HepG2 (cell line): ENCODE results near the gene MCOLN1. TPM values are rescaled to one million over a fixed set of nuclear protein-coding genes. Genes with fewer than 3 reads are reported as not detected.

ENCODE experiments used
- ATAC-seq: fragments of 200-7000 bp; cut with Tn5 transposase; 3 replicates; pipeline ENCODE4 v1.9.1; 2020; ENCODE audit warnings: mild to moderate bottlenecking, moderate library complexity
- BruUV-seq: library from RNA; stranded (reverse); fragments of 400-500 nt; replicated peaks from 2 replicates; lab custom pipeline; 2021; lab: Mats Ljungman, UMichigan
- CTCF ChIA-PET: fragments of 300-600 bp; formaldehyde crosslinking; extraction: SDS; loops from one replicate; lab custom pipeline; 2021; ENCODE audit warnings: low total read pairs, inconsistent platforms, low intra/inter-chr PET ratio; lab: Yijun Ruan, JAX
- POLR2A ChIA-PET: fragments of 350-600 bp; sonication (Branson Sonifier 250); formaldehyde crosslinking; loops from one replicate; lab custom pipeline; 2020; ENCODE audit warnings: antibody characterized with exemption, inconsistent platforms; lab: Yijun Ruan, JAX
- DNase-seq: peaks from one replicate; pipeline ENCODE4 v3.0.0-alpha.2; 2015; ENCODE audit warnings: low spot score
- FAIRE-seq: peaks from 3 replicates; lab custom pipeline; 2011; peaks lifted over from hg19 to GRCh38; lab: Jason Lieb, UNC
- H2AFZ ChIP-seq: one replicate; pipeline ENCODE4 v1.6.1; 2011; ENCODE audit warnings: low read length, inconsistent platforms
- H3K27ac ChIP-seq: fragments of 300-600 bp; 3 replicates; pipeline ENCODE4 v1.8.0; 2011; ENCODE audit warnings: mixed run types, mild to moderate bottlenecking, mixed read lengths, low read length, inconsistent platforms; ENCODE audit not compliant: insufficient read depth; ENCODE audit errors: extremely low read length
- H3K27me3 ChIP-seq, 2 experiments: fragments of 200-600 bp in 1 of 2; 2 replicates in 1 of 2; 3 replicates in 1 of 2; pipeline versions ENCODE4 v1.6.0 to v1.8.0; 2011; ENCODE audit warnings: low read length in 2 of 2, mild to moderate bottlenecking in 2 of 2, moderate library complexity in 2 of 2, inconsistent platforms in 1 of 2; ENCODE audit not compliant: insufficient read depth in 2 of 2, control insufficient read depth in 1 of 2
- H3K36me3 ChIP-seq, 2 experiments: fragments of 200-600 bp in 1 of 2; replicated peaks in 1 of 2; 2 replicates in 1 of 2; 3 replicates in 1 of 2; pipeline versions ENCODE4 v1.5.1 to v1.8.0; 2011; ENCODE audit warnings: low read length in 2 of 2, inconsistent platforms in 1 of 2; ENCODE audit not compliant: insufficient read depth in 2 of 2, control insufficient read depth in 1 of 2
- H3K4me1 ChIP-seq: 2 replicates; pipeline ENCODE4 v1.5.1; 2012; ENCODE audit warnings: low read length, inconsistent platforms; ENCODE audit not compliant: insufficient read depth
- H3K4me2 ChIP-seq: 2 replicates; pipeline ENCODE4 v1.6.0; 2011; ENCODE audit warnings: low read depth, low read length, inconsistent platforms
- H3K4me3 ChIP-seq, 3 experiments: fragments of 200-600 bp in 1 of 3; sonication (generic), shearing (Covaris generic) in 1 of 3; replicated peaks in 1 of 3; 2 replicates each; pipeline ENCODE4 v1.5.1; 2011 to 2016; ENCODE audit warnings: low read length in 3 of 3, inconsistent platforms in 2 of 3, low read depth in 2 of 3, mild to moderate bottlenecking in 2 of 3, control low read depth in 1 of 3, mixed read lengths in 1 of 3; ENCODE audit not compliant: insufficient read depth in 1 of 3
- H3K79me2 ChIP-seq: one replicate; pipeline ENCODE4 v1.6.1; 2011; ENCODE audit warnings: low read length, inconsistent platforms; ENCODE audit not compliant: insufficient read depth
- H3K9ac ChIP-seq: 2 replicates; pipeline ENCODE4 v1.6.0; 2011; ENCODE audit warnings: mild to moderate bottlenecking, low read depth, low read length, inconsistent platforms; ENCODE audit not compliant: insufficient read depth
- H3K9me3 ChIP-seq: 2 replicates; pipeline ENCODE4 v1.5.1; 2012; ENCODE audit warnings: mild to moderate bottlenecking, low read length
- H4K20me1 ChIP-seq: 2 replicates; pipeline ENCODE4 v1.6.0; 2011; ENCODE audit warnings: inconsistent platforms, mild to moderate bottlenecking, low read length, moderate library complexity; ENCODE audit not compliant: insufficient read depth
- KDM5A ChIP-seq: fragments of 200-600 bp; sonication (generic); IDR thresholded peaks from 2 replicates; pipeline ENCODE4 v1.7.0; 2018; ENCODE audit warnings: antibody characterized with exemption, mild to moderate bottlenecking, low read length, borderline replicate concordance
- PCBP1 ChIP-seq: fragments of 200-400 bp; formaldehyde crosslinking; IDR thresholded peaks from 2 replicates; pipeline ENCODE4 v1.6.1; 2017; ENCODE audit warnings: mild to moderate bottlenecking, low read depth, low read length, borderline replicate concordance
- SRSF1 ChIP-seq: fragments of 200-400 bp; formaldehyde crosslinking; optimal IDR thresholded peaks from 2 replicates; pipeline ENCODE3; 2017; ENCODE audit warnings: mild to moderate bottlenecking, low read depth, low read length, moderate library complexity
- STAT5B ChIP-seq: sonication (generic); formaldehyde crosslinking; IDR thresholded peaks from 2 replicates; pipeline ENCODE4 v1.4.0; 2020; ENCODE audit warnings: missing genetic modification reagents
- ZNF468 ChIP-seq: sonication (generic); formaldehyde crosslinking; IDR thresholded peaks from 2 replicates; pipeline ENCODE4 v1.8.0; 2022; ENCODE audit warnings: mild to moderate bottlenecking, moderate library complexity, missing genetic modification reagents
- ZNF513 ChIP-seq: sonication (generic); formaldehyde crosslinking; conservative IDR thresholded peaks from 2 replicates; pipeline ENCODE4 v1.5.0; 2020; ENCODE audit warnings: missing genetic modification reagents
- ZNF550 ChIP-seq: sonication (generic); formaldehyde crosslinking; IDR thresholded peaks from 2 replicates; pipeline ENCODE4 v1.4.0; 2020; ENCODE audit warnings: mild to moderate bottlenecking, missing genetic modification reagents, borderline replicate concordance
- WGBS: methylation state at CpG from one replicate; pipeline ENCODE4 v1.1.6; 2017; ENCODE audit warnings: low lambda C conversion rate; 5-methylcytosine and 5-hydroxymethylcytosine counted together
- in situ Hi-C: cut with HindIII; loops from 2 replicates; pipeline ENCODE4 v1.10.0; 2017; ENCODE audit warnings: low pct_unique_long_range_greater_than_20kb; ENCODE audit not compliant: extremely low pct_ligation_motif_present
- intact Hi-C: fragments of 100-400 bp; cut with micrococcal nuclease; formaldehyde crosslinking; loops from one replicate; pipeline ENCODE4 v1.10.0; 2022; ENCODE audit not compliant: unreplicated experiment
- polyA plus RNA-seq, 8 experiments: library from polyadenylated mRNA; depleted of rRNA in 3 of 8; stranded (reverse) in 7 of 8; unstranded in 1 of 8; fragments of >200 nt; fragmentation: Illumina TruSeq in 4 of 8; extraction: Trizol in 4 of 8; gene quantifications; 2 replicates each; pipeline versions ENCODE4 v1.2.1 to v1.2.3, GENCODE V29; 2011 to 2016; ENCODE audit warnings: low read depth in 4 of 8, missing spikeins in 1 of 8, mixed read lengths in 1 of 8; ENCODE audit not compliant: insufficient read depth in 1 of 8
- total RNA-seq, 5 experiments: library from RNA; depleted of rRNA; stranded (reverse); fragments of >200 nt; fragmentation: Illumina TruSeq; extraction: Trizol; gene quantifications; 2 replicates each; pipeline ENCODE4 v1.2.3, GENCODE V29; 2016; ENCODE audit warnings: low read depth in 1 of 5

Gene MCOLN1
- total and polyA plus RNA-seq, 2 of the 13 experiments (the other 11 are each of a cell fraction or from before 2014, with no cell fraction given), result 3.4 to 15.7 TPM

GRCh38 chr19:7545300-7545699 is 22.9 kb downstream of the MCOLN1 start:
- POLR2A ChIA-PET, result no interaction called here
- TF ChIP-seq ZNF550 (CRISPR knock-in tag) (no peak), ZNF468 (CRISPR knock-in tag) (no peak), SRSF1 (no peak)
- H3K4me3 ChIP-seq, result no peak overlapping the region
- peaks cover 1 to 5% of the 10 kb centered on the region in 2 experiments; a peak in 2 of 5 replicates for H3K36me3 ChIP-seq
- FAIRE-seq, result no peak
- no peaks in the 10 kb centered on the region for H3K9me3 ChIP-seq
- H4K20me1 ChIP-seq, result no peaks in the 10 kb centered on the region
- CTCF ChIA-PET, result no interaction called here
- no peak for DNase-seq
- intact Hi-C loops (no loop called here), in situ Hi-C loops (no loop called here)
- 90% methylated on average over 8 of the region's 8 CpGs for WGBS
- no peak for ATAC-seq
- no peaks in the 10 kb centered on the region for H3K27me3 ChIP-seq
- H3K79me2 ChIP-seq, result no peaks in the 10 kb centered on the region
- H3K27ac ChIP-seq, result no peak overlapping the region
- no peaks in the 10 kb centered on the region for H3K4me1 ChIP-seq
- H2AFZ ChIP-seq, result no peak overlapping the region
- no TSS peak for BruUV-seq
- H3K9ac ChIP-seq, result no peak overlapping the region
- H3K4me2 ChIP-seq, result no peak overlapping the region

- H4K20me1 ChIP-seq, result no peaks in the 10 kb centered on the region
- H3K4me2 ChIP-seq, result no peak overlapping the region
- TF ChIP-seq STAT5B (no peak), KDM5A (no peak), ZNF513 (CRISPR knock-in tag) (no peak), PCBP1 (no peak)
- no peaks in the 10 kb centered on the region for H3K27me3 ChIP-seq
- in situ Hi-C loops (no loop called here), intact Hi-C loops (no loop called here)
- H3K36me3 ChIP-seq, result peaks cover 1 to 5% of the 10 kb centered on the region in 2 experiments; a peak in 3 of 5 replicates
- CTCF ChIA-PET, result no interaction called here
- H3K4me3 ChIP-seq, result no peak overlapping the region
- no peaks in the 10 kb centered on the region for H3K79me2 ChIP-seq
- H2AFZ ChIP-seq, result no peak overlapping the region
- 76% methylated on average over 1 of the region's 1 CpG for WGBS
- POLR2A ChIA-PET, result no interaction called here
- DNase-seq (no peak), FAIRE-seq (no peak), ATAC-seq (no peak)
- H3K9ac ChIP-seq, result no peak overlapping the region
- H3K27ac ChIP-seq, result no peak overlapping the region
- BruUV-seq, result no TSS peak
- H3K4me1 ChIP-seq, result no peaks in the 10 kb centered on the region
- no peaks in the 10 kb centered on the region for H3K9me3 ChIP-seq
Observed at GRCh38 chr19:7545904-7546303, 23.5 kb downstream of the MCOLN1 start.
